Measurements from ENCODE around the gene PGLYRP2. TPM values are rescaled to one million over a fixed set of nuclear protein-coding genes. Genes with fewer than 3 reads are reported as not detected.

PGLYRP2 gene
- total and polyA plus RNA-seq, 2 of the 13 experiments (the other 11 are each of a cell fraction or from before 2014, with no cell fraction given) = 0.04 to 1.0 TPM

DNA sequence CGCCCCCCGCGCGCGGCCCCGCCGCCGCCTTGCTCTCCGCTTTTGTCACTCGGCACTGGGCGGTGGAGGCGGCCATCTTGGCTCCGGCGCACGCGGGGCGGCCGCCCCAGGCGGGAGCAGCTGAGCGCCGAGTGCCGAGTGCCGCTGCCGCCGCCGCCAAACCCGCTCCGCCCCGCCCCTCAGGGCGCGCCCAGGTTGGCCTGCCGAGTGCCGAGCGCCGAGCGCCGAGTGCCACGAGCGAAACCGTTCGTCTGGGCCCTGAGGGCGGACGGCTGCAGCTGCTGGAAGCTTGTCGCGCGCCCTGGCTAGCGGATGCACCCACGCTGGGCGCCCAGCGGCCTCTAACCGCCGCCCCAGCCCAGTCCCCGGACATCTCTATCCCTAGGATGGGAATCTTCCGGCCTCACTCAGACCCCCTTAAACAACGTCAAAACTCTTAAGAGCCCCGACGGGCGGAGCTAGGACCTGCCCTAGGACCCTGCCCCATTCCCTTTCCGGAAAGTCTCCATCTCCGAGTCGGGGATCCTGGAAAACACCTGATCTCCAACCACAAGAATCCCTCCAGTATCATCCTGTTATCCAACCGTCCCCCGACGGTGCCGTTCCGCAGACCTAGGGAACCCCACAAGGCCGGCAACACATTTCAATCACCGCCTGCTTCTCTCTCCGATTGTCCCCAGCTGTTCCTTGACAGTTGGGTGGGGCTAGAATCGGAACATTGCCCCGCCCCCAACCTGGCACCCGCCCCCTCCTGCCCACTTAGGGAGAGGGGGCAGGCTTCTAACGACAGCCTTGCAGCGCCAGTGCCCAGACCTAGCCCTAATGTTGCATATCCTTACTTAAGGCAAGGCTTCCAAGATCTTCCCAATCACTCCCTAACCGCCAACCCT lies 46.4 kb downstream of the PGLYRP2 start (continued):
- TF ChIP-seq ZNF274 (CRISPR knock-in tag; IDR thresholded peaks at IDR 0.05) (no peak), ETV5 (CRISPR knock-in tag; IDR thresholded peaks at IDR 0.05; ENCODE audit: borderline replicate concordance) (0 out of 2 replicates have a peak, but pooled peaks have one; percentile 18), TMF1 (CRISPR knock-in tag; IDR thresholded peaks at IDR 0.05; ENCODE audit: low read depth) (peak; percentile 82), KMT2A (CRISPR knock-in tag; IDR thresholded peaks at IDR 0.05) (peak; percentile 71; the same call in 1 of the 2 replicates), NR1H2 (CRISPR knock-in tag; IDR thresholded peaks at IDR 0.05; ENCODE audit: borderline replicate concordance, low read depth) (no peak), RFXANK (CRISPR knock-in tag; IDR thresholded peaks at IDR 0.05) (no peak), ZNF446 (CRISPR knock-in tag; IDR thresholded peaks at IDR 0.05) (no peak), ZNF501 (CRISPR knock-in tag; IDR thresholded peaks at IDR 0.05) (peak; percentile 48; the same call in 1 of the 2 replicates)
- TF ChIP-seq, protein P1, sequence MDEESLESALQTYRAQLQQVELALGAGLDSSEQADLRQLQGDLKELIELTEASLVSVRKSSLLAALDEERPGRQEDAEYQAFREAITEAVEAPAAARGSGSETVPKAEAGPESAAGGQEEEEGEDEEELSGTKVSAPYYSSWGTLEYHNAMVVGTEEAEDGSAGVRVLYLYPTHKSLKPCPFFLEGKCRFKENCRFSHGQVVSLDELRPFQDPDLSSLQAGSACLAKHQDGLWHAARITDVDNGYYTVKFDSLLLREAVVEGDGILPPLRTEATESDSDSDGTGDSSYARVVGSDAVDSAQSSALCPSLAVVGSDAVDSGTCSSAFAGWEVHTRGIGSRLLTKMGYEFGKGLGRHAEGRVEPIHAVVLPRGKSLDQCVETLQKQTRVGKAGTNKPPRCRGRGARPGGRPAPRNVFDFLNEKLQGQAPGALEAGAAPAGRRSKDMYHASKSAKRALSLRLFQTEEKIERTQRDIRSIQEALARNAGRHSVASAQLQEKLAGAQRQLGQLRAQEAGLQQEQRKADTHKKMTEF (CRISPR knock-in tag; IDR thresholded peaks at IDR 0.05) = no peak; the same call in 1 of the 2 replicates
- TF ChIP-seq, protein P2, sequence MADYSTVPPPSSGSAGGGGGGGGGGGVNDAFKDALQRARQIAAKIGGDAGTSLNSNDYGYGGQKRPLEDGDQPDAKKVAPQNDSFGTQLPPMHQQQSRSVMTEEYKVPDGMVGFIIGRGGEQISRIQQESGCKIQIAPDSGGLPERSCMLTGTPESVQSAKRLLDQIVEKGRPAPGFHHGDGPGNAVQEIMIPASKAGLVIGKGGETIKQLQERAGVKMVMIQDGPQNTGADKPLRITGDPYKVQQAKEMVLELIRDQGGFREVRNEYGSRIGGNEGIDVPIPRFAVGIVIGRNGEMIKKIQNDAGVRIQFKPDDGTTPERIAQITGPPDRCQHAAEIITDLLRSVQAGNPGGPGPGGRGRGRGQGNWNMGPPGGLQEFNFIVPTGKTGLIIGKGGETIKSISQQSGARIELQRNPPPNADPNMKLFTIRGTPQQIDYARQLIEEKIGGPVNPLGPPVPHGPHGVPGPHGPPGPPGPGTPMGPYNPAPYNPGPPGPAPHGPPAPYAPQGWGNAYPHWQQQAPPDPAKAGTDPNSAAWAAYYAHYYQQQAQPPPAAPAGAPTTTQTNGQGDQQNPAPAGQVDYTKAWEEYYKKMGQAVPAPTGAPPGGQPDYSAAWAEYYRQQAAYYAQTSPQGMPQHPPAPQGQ (CRISPR knock-in tag; IDR thresholded peaks at IDR 0.05; ENCODE audit: borderline replicate concordance) = no peak
- TF ChIP-seq, protein P3, sequence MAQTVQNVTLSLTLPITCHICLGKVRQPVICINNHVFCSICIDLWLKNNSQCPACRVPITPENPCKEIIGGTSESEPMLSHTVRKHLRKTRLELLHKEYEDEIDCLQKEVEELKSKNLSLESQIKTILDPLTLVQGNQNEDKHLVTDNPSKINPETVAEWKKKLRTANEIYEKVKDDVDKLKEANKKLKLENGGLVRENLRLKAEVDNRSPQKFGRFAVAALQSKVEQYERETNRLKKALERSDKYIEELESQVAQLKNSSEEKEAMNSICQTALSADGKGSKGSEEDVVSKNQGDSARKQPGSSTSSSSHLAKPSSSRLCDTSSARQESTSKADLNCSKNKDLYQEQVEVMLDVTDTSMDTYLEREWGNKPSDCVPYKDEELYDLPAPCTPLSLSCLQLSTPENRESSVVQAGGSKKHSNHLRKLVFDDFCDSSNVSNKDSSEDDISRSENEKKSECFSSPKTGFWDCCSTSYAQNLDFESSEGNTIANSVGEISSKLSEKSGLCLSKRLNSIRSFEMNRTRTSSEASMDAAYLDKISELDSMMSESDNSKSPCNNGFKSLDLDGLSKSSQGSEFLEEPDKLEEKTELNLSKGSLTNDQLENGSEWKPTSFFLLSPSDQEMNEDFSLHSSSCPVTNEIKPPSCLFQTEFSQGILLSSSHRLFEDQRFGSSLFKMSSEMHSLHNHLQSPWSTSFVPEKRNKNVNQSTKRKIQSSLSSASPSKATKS (CRISPR knock-in tag; IDR thresholded peaks at IDR 0.05) = 0 out of 2 replicates have a peak, but pooled peaks have one; percentile 31
- TF ChIP-seq, protein P4, sequence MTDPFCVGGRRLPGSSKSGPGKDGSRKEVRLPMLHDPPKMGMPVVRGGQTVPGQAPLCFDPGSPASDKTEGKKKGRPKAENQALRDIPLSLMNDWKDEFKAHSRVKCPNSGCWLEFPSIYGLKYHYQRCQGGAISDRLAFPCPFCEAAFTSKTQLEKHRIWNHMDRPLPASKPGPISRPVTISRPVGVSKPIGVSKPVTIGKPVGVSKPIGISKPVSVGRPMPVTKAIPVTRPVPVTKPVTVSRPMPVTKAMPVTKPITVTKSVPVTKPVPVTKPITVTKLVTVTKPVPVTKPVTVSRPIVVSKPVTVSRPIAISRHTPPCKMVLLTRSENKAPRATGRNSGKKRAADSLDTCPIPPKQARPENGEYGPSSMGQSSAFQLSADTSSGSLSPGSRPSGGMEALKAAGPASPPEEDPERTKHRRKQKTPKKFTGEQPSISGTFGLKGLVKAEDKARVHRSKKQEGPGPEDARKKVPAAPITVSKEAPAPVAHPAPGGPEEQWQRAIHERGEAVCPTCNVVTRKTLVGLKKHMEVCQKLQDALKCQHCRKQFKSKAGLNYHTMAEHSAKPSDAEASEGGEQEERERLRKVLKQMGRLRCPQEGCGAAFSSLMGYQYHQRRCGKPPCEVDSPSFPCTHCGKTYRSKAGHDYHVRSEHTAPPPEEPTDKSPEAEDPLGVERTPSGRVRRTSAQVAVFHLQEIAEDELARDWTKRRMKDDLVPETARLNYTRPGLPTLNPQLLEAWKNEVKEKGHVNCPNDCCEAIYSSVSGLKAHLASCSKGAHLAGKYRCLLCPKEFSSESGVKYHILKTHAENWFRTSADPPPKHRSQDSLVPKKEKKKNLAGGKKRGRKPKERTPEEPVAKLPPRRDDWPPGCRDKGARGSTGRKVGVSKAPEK (CRISPR knock-in tag; IDR thresholded peaks at IDR 0.05; ENCODE audit: borderline replicate concordance) = no peak
- TF ChIP-seq, protein P5, sequence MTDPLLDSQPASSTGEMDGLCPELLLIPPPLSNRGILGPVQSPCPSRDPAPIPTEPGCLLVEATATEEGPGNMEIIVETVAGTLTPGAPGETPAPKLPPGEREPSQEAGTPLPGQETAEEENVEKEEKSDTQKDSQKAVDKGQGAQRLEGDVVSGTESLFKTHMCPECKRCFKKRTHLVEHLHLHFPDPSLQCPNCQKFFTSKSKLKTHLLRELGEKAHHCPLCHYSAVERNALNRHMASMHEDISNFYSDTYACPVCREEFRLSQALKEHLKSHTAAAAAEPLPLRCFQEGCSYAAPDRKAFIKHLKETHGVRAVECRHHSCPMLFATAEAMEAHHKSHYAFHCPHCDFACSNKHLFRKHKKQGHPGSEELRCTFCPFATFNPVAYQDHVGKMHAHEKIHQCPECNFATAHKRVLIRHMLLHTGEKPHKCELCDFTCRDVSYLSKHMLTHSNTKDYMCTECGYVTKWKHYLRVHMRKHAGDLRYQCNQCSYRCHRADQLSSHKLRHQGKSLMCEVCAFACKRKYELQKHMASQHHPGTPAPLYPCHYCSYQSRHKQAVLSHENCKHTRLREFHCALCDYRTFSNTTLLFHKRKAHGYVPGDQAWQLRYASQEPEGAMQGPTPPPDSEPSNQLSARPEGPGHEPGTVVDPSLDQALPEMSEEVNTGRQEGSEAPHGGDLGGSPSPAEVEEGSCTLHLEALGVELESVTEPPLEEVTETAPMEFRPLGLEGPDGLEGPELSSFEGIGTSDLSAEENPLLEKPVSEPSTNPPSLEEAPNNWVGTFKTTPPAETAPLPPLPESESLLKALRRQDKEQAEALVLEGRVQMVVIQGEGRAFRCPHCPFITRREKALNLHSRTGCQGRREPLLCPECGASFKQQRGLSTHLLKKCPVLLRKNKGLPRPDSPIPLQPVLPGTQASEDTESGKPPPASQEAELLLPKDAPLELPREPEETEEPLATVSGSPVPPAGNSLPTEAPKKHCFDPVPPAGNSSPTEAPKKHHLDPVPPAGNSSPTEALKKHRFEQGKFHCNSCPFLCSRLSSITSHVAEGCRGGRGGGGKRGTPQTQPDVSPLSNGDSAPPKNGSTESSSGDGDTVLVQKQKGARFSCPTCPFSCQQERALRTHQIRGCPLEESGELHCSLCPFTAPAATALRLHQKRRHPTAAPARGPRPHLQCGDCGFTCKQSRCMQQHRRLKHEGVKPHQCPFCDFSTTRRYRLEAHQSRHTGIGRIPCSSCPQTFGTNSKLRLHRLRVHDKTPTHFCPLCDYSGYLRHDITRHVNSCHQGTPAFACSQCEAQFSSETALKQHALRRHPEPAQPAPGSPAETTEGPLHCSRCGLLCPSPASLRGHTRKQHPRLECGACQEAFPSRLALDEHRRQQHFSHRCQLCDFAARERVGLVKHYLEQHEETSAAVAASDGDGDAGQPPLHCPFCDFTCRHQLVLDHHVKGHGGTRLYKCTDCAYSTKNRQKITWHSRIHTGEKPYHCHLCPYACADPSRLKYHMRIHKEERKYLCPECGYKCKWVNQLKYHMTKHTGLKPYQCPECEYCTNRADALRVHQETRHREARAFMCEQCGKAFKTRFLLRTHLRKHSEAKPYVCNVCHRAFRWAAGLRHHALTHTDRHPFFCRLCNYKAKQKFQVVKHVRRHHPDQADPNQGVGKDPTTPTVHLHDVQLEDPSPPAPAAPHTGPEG (CRISPR knock-in tag; IDR thresholded peaks at IDR 0.05) = no peak
